Measurements from ENCODE around the gene GABPB1.

Gene GABPB1

GRCh38 chr15:50232791-50233190, 122.2 kb downstream of the GABPB1 start:
- no peak for ATAC-seq (ENCODE audit: insufficient read depth, low read depth)
- Histone ChIP-seq H3K36me3 (ENCODE audit: insufficient read depth, low read length) (no peaks in the 10 kb centered on the region), H3K4me1 (ENCODE audit: insufficient read depth, low read length) (no peaks in the 10 kb centered on the region), H3K4me3 (ENCODE audit: low read depth in 1 of 2, low read length in 2 of 2) (no peak overlapping the region), H3K79me2 (ENCODE audit: insufficient read depth, low read length) (no peaks in the 10 kb centered on the region), H3K9me3 (ENCODE audit: insufficient read depth, low read length, severe bottlenecking) (no peaks in the 10 kb centered on the region), H4K20me1 (ENCODE audit: insufficient read depth, low read length) (no peaks in the 10 kb centered on the region), H3K4me2 (ENCODE audit: insufficient read depth, low read length) (no peak overlapping the region), H3K9ac (ENCODE audit: low read depth, low read length) (no peak overlapping the region), H2AFZ (ENCODE audit: low read depth, low read length) (no peak overlapping the region), H3K27me3 (ENCODE audit: insufficient read depth, low read length, poor library complexity) (no peaks in the 10 kb centered on the region), H3K27ac (ENCODE audit: low read length) (no peak overlapping the region)
- TF ChIP-seq, protein P1, sequence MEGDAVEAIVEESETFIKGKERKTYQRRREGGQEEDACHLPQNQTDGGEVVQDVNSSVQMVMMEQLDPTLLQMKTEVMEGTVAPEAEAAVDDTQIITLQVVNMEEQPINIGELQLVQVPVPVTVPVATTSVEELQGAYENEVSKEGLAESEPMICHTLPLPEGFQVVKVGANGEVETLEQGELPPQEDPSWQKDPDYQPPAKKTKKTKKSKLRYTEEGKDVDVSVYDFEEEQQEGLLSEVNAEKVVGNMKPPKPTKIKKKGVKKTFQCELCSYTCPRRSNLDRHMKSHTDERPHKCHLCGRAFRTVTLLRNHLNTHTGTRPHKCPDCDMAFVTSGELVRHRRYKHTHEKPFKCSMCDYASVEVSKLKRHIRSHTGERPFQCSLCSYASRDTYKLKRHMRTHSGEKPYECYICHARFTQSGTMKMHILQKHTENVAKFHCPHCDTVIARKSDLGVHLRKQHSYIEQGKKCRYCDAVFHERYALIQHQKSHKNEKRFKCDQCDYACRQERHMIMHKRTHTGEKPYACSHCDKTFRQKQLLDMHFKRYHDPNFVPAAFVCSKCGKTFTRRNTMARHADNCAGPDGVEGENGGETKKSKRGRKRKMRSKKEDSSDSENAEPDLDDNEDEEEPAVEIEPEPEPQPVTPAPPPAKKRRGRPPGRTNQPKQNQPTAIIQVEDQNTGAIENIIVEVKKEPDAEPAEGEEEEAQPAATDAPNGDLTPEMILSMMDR (IDR thresholded peaks at IDR 0.05; ENCODE audit: borderline replicate concordance, extremely low read depth, low read length, poor library complexity, severe bottlenecking), result no peak
- TF ChIP-seq EZH2 (IDR thresholded peaks at IDR 0.05; ENCODE audit: borderline replicate concordance, low read depth, low read length, severe bottlenecking), result no peak
- no peak for DNase-seq

GRCh38 chr15:50231761-50232160, 123.2 kb downstream of the GABPB1 start:
- H3K9ac ChIP-seq (ENCODE audit: low read depth, low read length), result no peak overlapping the region
- no peaks in the 10 kb centered on the region for H3K36me3 ChIP-seq (ENCODE audit: insufficient read depth, low read length)
- H3K4me2 ChIP-seq (ENCODE audit: insufficient read depth, low read length), result no peak overlapping the region
- no peak overlapping the region for H2AFZ ChIP-seq (ENCODE audit: low read depth, low read length)
- H3K27me3 ChIP-seq (ENCODE audit: insufficient read depth, low read length, poor library complexity), result no peaks in the 10 kb centered on the region
- TF ChIP-seq EZH2 (IDR thresholded peaks at IDR 0.05; ENCODE audit: borderline replicate concordance, low read depth, low read length, severe bottlenecking), result no peak
- TF ChIP-seq, protein P1 (IDR thresholded peaks at IDR 0.05; ENCODE audit: borderline replicate concordance, extremely low read depth, low read length, poor library complexity, severe bottlenecking), result no peak
- DNase-seq (no peak), ATAC-seq (ENCODE audit: insufficient read depth, low read depth) (no peak)
- H3K27ac ChIP-seq (ENCODE audit: low read length), result no peak overlapping the region
- H3K4me3 ChIP-seq (ENCODE audit: low read depth in 1 of 2, low read length in 2 of 2), result no peak overlapping the region
- H4K20me1 ChIP-seq (ENCODE audit: insufficient read depth, low read length), result no peaks in the 10 kb centered on the region
- H3K79me2 ChIP-seq (ENCODE audit: insufficient read depth, low read length), result no peaks in the 10 kb centered on the region
- no peaks in the 10 kb centered on the region for H3K4me1 ChIP-seq (ENCODE audit: insufficient read depth, low read length)
- no peaks in the 10 kb centered on the region for H3K9me3 ChIP-seq (ENCODE audit: insufficient read depth, low read length, severe bottlenecking)

DNA sequence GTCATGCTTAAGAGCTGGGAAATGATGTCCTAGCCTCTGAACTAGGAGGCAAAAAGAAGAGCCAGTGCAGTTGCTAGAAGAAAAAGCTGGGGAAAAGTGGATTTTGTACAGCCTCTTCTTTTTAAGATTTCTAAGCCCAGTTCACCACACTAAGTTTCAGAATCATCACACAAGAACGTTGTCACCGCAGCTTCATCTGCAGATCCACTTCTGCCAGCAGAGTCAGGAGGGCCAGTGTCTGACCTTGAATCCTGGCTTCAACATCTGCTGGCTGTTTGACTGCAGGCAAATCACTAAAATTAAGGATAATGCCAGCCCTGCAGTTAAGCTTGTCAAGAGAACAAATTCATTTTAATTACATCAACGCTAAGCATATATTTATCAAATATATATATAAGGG, 125.7 kb downstream of the GABPB1 start:
- no peak overlapping the region for H3K4me2 ChIP-seq (ENCODE audit: insufficient read depth, low read length)
- ATAC-seq (ENCODE audit: insufficient read depth, low read depth) (no peak), DNase-seq (no peak)
- H3K79me2 ChIP-seq (ENCODE audit: insufficient read depth, low read length), result no peaks in the 10 kb centered on the region
- H4K20me1 ChIP-seq (ENCODE audit: insufficient read depth, low read length), result no peaks in the 10 kb centered on the region
- H3K27me3 ChIP-seq (ENCODE audit: insufficient read depth, low read length, poor library complexity), result no peaks in the 10 kb centered on the region
- H2AFZ ChIP-seq (ENCODE audit: low read depth, low read length), result no peak overlapping the region
- H3K27ac ChIP-seq (ENCODE audit: low read length), result no peak overlapping the region
- H3K36me3 ChIP-seq (ENCODE audit: insufficient read depth, low read length), result no peaks in the 10 kb centered on the region
- no peaks in the 10 kb centered on the region for H3K4me1 ChIP-seq (ENCODE audit: insufficient read depth, low read length)
- H3K9me3 ChIP-seq (ENCODE audit: insufficient read depth, low read length, severe bottlenecking), result no peaks in the 10 kb centered on the region
- no peak overlapping the region for H3K9ac ChIP-seq (ENCODE audit: low read depth, low read length)
- no peak for TF ChIP-seq EZH2 (IDR thresholded peaks at IDR 0.05; ENCODE audit: borderline replicate concordance, low read depth, low read length, severe bottlenecking)
- TF ChIP-seq, protein P1 (IDR thresholded peaks at IDR 0.05; ENCODE audit: borderline replicate concordance, extremely low read depth, low read length, poor library complexity, severe bottlenecking), result no peak
- no peak overlapping the region for H3K4me3 ChIP-seq (ENCODE audit: low read depth in 1 of 2, low read length in 2 of 2)

- Histone ChIP-seq H3K79me2 (ENCODE audit: insufficient read depth, low read length) (no peaks in the 10 kb centered on the region), H3K27me3 (ENCODE audit: insufficient read depth, low read length, poor library complexity) (no peaks in the 10 kb centered on the region), H3K27ac (ENCODE audit: low read length) (no peak overlapping the region), H3K9me3 (ENCODE audit: insufficient read depth, low read length, severe bottlenecking) (no peaks in the 10 kb centered on the region), H3K4me3 (ENCODE audit: low read depth in 1 of 2, low read length in 2 of 2) (no peak overlapping the region), H3K9ac (ENCODE audit: low read depth, low read length) (no peak overlapping the region), H3K4me1 (ENCODE audit: insufficient read depth, low read length) (no peaks in the 10 kb centered on the region), H4K20me1 (ENCODE audit: insufficient read depth, low read length) (no peaks in the 10 kb centered on the region), H3K36me3 (ENCODE audit: insufficient read depth, low read length) (no peaks in the 10 kb centered on the region), H2AFZ (ENCODE audit: low read depth, low read length) (no peak overlapping the region), H3K4me2 (ENCODE audit: insufficient read depth, low read length) (no peak overlapping the region)
- no peak for TF ChIP-seq EZH2 (IDR thresholded peaks at IDR 0.05; ENCODE audit: borderline replicate concordance, low read depth, low read length, severe bottlenecking)
- TF ChIP-seq, protein P1 (IDR thresholded peaks at IDR 0.05; ENCODE audit: borderline replicate concordance, extremely low read depth, low read length, poor library complexity, severe bottlenecking), result no peak
- ATAC-seq (ENCODE audit: insufficient read depth, low read depth) (no peak), DNase-seq (no peak)
Observed at GRCh38 chr15:50228866-50229265, 126.1 kb downstream of the GABPB1 start.
